Panc1 (cell line): ENCODE results near the gene BRD1.

Source experiments
- POLR2AphosphoS5 ChIP-seq: IDR thresholded peaks from 2 replicates; pipeline ENCODE4 v1.6.1; 2012; ENCODE audit warnings: mild to moderate bottlenecking, low read depth, low read length, moderate library complexity
- REST ChIP-seq, 2 experiments: IDR thresholded peaks; 2 replicates each; pipeline ENCODE4 v1.6.1; 2011 to 2012; ENCODE audit warnings: low read depth in 2 of 2, control low read depth in 1 of 2, low read length in 1 of 2, mild to moderate bottlenecking in 1 of 2, moderate library complexity in 1 of 2; ENCODE audit not compliant: insufficient read depth in 1 of 2
- SIN3A ChIP-seq: IDR thresholded peaks from 2 replicates; pipeline ENCODE4 v1.6.1; 2012; ENCODE audit warnings: low read depth, mild to moderate bottlenecking, low read length, moderate library complexity, borderline replicate concordance; ENCODE audit not compliant: insufficient read depth
- TCF7L2 ChIP-seq: IDR thresholded peaks from 2 replicates; pipeline ENCODE4 v1.6.1; 2011; ENCODE audit warnings: mild to moderate bottlenecking, low read depth, low read length, inconsistent platforms
- TF ChIP-seq, protein P1 (sequence below): fragments of 450-650 bp; IDR thresholded peaks from 2 replicates; pipeline ENCODE4 v1.5.1; 2017; ENCODE audit warnings: mild to moderate bottlenecking

- TF ChIP-seq TCF7L2 (no peak), POLR2AphosphoS5 (no peak), SIN3A (no peak), REST (IDR thresholded peaks at IDR 0.05; ENCODE audit: insufficient read depth in 1 of 2, low read depth in 2 of 2, low read length in 1 of 2) (no peak)
- TF ChIP-seq, protein P1, sequence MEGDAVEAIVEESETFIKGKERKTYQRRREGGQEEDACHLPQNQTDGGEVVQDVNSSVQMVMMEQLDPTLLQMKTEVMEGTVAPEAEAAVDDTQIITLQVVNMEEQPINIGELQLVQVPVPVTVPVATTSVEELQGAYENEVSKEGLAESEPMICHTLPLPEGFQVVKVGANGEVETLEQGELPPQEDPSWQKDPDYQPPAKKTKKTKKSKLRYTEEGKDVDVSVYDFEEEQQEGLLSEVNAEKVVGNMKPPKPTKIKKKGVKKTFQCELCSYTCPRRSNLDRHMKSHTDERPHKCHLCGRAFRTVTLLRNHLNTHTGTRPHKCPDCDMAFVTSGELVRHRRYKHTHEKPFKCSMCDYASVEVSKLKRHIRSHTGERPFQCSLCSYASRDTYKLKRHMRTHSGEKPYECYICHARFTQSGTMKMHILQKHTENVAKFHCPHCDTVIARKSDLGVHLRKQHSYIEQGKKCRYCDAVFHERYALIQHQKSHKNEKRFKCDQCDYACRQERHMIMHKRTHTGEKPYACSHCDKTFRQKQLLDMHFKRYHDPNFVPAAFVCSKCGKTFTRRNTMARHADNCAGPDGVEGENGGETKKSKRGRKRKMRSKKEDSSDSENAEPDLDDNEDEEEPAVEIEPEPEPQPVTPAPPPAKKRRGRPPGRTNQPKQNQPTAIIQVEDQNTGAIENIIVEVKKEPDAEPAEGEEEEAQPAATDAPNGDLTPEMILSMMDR = no peak
These were observed 91.7 kb downstream of the BRD1 start for GRCh38 chr22:49735901-49736421.
